Right ventricle myocardium superior (tissue), 1 donor: ENCODE data around the gene NPS. TPM values are rescaled to one million over a fixed set of nuclear protein-coding genes. Genes with fewer than 3 reads are reported as not detected.

Experiments used
- ATAC-seq: fragments of 200-7000 bp; cut with Tn5 transposase; one replicate; pipeline ENCODE4 v1.9.1; 2020; ENCODE audit warnings: mild to moderate bottlenecking; ENCODE audit not compliant: poor library complexity
- DNase-seq: peaks from one replicate; pipeline ENCODE4 v3.0.0-alpha.2; 2020
- intact Hi-C: fragments of 100-400 bp; cut with DNase I; formaldehyde crosslinking; loops from one replicate; pipeline ENCODE4 v1.11.2; 2022
- long read RNA-seq: library from polyadenylated mRNA; unstranded; transcript quantifications from one replicate; pipeline ENCODE4 v2.0.0, GENCODE V29; 2021
- total RNA-seq: library from RNA; stranded (reverse); fragmentation: NEBNext Ultra II Directional; extraction: Animal tissue kit (Norgen Biotek cat#: 25700); gene quantifications from one replicate; pipeline ENCODE4 v1.2.1, GENCODE V29; 2021
- donor health status: DM: no; HTN: yes; CAD: no; lungs with severe emphysema.

NPS gene, protein sequence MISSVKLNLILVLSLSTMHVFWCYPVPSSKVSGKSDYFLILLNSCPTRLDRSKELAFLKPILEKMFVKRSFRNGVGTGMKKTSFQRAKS
- not detected for total RNA-seq
- long read RNA-seq: 0 reads

DNA sequence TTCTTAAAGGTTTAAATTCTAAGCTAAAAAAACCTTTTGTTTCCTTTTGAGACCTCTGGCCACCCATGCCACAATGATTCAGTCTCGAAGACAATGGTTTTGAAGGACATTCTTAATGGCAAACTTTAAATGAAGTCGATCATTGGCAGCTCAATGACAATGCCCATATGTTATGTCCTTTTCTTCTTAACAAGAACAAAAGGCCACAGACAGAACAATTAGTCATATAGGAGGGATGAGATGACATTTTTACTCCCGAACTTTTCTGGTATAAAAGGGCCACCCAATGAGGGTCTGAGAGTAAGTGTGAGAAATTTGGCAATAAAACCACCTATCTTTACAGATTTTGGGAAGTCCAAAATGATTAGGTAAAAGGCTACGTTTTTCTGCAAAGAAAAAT lies at the start of gene NPS:
TSS of gene NPS (plus strand) at position 301 of the 400 bp plus-strand sequence. CDS start at position 361, 60 bp downstream.
- no peak for ATAC-seq
- DNase-seq: no peak
- intact Hi-C loops: no loop called here

DNA sequence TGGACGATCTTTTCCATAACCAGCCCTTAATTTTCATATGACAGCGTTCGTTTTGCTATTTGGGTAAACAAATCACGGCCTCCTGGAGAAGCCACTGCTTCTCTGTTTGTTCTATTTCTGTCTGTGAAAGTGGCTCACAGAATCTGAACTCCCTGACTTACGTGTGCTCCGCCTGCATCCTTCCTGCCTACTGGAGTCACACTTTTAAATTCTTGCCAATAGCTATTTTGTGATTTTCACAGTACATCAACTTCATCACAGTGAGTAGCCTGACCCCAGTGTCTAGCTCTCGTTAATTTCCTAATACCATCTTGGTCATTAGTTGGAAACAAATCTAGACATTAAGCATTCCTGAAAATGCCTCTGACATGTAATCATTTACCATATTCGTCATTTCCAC lies 49.0 kb upstream of the NPS start:
- DNase-seq (no peak), ATAC-seq (no peak)
- intact Hi-C loops: no loop called here

- DNase-seq (no peak), ATAC-seq (no peak)
- intact Hi-C loops: no loop called here
Observed at GRCh38 chr10:127506094-127506493, 43.0 kb upstream of the NPS start.

GRCh38 chr10:127522298-127522697 lies 26.8 kb upstream of the NPS start:
- DNase-seq: no peak
- intact Hi-C loops: no loop called here
- ATAC-seq: no peak

DNA sequence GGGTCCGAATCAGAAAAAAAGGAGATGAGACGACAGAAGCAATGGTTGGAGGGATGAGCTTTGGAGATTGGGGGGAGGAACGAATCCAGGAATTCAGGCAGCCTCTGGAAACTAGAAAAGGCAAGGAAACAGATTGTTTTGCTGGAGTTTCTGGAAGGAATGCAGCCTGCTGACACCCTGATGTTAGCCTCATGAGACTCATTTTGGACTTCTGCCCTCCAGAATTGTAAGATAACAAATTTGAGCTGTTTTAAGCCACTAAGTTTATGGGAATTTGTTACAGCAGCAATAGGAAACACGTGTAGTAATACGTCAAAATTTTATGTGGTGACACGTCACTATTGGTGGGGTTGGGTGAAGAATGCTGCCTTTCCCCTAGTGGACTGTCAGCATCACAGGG lies 25.6 kb upstream of the NPS start:
- no peak for DNase-seq
- intact Hi-C loops: no loop called here
- ATAC-seq: no peak

- intact Hi-C loops: no loop called here
- DNase-seq (no peak), ATAC-seq (no peak)
Observed at GRCh38 chr10:127524229-127524628, 24.9 kb upstream of the NPS start.

DNA sequence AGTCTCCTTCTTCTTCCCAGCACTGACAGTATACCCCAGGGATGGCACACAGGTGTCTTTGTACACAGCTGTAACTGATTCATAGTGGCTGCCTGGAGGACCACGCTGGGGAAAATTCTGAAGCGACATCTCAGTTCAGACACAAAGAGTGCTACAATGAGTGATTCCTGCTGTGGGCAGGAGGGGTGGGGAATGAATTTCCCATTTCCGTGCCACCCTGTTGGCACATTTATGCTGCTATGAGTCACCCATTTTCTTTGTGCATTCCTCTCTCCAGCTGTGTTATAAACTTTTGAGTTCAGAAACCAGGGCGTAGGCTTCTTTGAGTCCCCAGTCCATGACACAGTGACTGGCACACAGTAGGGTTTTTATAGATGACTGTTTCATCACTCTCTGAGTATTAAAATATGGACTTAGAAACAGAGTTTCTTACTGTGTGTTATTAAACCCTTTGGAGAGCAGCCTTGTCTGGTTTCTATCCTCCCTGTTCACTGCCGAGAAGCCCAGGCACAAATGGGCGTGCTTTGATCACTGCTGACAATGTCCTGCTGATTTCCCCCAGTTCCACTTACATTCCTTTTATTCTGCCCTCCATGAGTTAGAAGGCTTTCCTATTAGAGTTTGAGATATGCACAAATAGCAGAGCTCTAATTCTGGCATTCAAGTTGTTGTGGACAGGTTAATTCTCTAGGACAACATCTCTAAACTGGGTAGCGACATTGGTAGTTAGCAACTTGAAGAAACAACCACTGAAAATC lies 24.0 kb upstream of the NPS start:
- intact Hi-C loops: no loop called here
- ATAC-seq (no peak), DNase-seq (no peak)

DNA sequence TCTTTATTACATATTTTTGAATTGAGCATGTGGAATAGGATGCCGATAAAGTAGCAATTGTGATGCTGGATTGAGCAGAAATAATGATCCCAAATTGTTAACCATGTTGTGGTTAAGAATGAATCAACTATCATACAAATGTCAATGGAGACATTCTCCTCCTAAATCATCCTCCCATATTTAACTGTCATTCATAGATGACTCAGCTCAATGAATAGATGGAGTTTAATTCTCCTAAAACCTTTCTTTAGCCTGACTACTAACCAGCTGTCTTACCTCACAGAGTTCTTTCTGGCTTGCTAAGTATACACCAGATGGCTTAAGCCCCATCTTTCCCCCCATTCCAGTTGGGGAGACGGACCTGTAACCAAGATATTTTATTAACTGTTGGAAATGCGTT lies 23.4 kb upstream of the NPS start:
- intact Hi-C loops: no loop called here
- DNase-seq: no peak
- no peak for ATAC-seq

- ATAC-seq: no peak
- no peak for DNase-seq
- intact Hi-C loops: no loop called here
Observed at GRCh38 chr10:127526161-127526560, 22.9 kb upstream of the NPS start.

DNA sequence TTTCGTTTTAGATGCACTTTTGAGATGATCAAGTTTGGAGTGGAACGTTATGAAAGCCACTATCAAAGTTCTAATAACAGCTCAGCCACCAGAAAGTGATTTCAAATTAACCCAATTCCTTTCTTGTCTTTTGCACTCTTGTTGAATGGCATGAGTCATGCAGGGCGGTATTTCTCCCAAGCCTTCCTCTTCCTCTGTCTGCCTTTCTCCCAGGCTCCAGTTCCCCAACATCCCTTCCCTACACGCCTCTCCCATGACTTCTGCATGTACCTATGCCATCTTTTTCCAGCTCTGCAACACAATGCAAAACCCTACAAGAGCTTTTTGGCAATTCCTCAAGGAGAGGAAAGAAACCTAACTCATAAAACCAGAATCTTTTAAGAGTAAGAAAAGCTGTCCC lies 21.8 kb upstream of the NPS start:
- DNase-seq (no peak), ATAC-seq (no peak)
- intact Hi-C loops: no loop called here

DNA sequence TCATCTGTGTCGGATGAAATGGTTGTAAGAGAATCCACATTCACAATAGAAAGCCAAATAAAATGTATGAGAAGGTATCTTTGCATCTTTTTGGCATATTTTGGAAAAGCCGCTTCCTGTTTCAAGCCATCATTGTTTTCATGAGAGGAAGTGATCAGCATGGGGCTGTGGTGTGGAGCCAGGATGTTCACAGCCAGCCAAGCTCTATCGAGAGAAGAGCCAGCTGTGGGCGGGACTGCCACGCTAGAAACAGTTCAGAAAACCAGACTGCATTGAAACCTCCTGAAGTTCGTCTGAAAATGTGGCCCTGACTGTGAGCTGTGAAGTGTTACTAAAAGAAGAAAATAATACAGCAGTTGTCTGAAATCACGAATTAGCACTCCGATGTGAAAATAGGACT lies 21.2 kb upstream of the NPS start:
- DNase-seq (peak; percentile 76), ATAC-seq (peak; percentile 85)
- intact Hi-C loops: no loop called here

DNA sequence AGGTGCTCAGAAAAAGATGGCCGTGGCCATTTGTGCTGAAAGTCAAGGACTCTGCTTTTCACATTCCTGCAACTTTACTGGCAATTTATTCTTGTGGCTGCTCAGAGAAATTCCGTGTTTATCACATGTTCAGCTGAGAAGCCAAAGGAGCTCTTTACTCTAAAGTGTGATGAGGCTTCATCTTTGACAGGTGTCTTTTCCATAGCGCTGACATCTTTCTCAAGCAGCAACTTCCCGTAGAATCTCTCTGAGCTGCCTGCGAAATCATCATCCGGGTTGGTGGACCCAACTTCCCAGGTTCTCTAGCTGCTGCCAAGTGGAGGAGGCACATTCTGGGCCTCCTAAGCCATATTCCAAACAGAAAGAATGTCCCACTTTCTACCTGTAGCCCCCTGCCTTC lies 16.9 kb upstream of the NPS start:
- ATAC-seq (no peak), DNase-seq (no peak)
- intact Hi-C loops: no loop called here

DNA sequence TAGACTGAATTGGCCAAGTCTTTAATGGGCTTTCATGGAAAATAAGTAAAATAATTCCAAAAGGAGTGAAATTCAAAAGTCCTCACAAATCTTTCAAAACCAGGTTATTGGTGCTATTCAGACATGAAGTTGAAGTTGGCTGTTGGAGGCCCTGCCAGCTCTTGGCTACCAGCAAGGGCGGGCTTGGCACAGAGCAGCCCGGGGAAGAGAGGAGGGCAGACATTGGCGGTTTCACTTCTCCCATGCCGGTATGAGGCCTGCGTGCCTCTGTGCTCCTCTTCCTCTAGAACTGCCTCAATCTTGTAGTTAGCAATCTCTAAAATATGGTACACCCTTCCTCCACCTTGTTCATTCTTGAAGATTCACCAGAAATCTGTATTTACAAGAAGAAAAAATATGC lies 16.4 kb upstream of the NPS start:
- ATAC-seq (no peak), DNase-seq (no peak)
- intact Hi-C loops: no loop called here

- intact Hi-C loops: no loop called here
- DNase-seq: no peak
- ATAC-seq: no peak
Observed at GRCh38 chr10:127534074-127534473, 15.0 kb upstream of the NPS start.

- intact Hi-C loops: no loop called here
- no peak for ATAC-seq
- no peak for DNase-seq
Observed at GRCh38 chr10:127534496-127534895, 14.6 kb upstream of the NPS start.

GRCh38 chr10:127535802-127536515 lies 13.2 kb upstream of the NPS start:
- intact Hi-C loops: no loop called here
- no peak for ATAC-seq

DNA sequence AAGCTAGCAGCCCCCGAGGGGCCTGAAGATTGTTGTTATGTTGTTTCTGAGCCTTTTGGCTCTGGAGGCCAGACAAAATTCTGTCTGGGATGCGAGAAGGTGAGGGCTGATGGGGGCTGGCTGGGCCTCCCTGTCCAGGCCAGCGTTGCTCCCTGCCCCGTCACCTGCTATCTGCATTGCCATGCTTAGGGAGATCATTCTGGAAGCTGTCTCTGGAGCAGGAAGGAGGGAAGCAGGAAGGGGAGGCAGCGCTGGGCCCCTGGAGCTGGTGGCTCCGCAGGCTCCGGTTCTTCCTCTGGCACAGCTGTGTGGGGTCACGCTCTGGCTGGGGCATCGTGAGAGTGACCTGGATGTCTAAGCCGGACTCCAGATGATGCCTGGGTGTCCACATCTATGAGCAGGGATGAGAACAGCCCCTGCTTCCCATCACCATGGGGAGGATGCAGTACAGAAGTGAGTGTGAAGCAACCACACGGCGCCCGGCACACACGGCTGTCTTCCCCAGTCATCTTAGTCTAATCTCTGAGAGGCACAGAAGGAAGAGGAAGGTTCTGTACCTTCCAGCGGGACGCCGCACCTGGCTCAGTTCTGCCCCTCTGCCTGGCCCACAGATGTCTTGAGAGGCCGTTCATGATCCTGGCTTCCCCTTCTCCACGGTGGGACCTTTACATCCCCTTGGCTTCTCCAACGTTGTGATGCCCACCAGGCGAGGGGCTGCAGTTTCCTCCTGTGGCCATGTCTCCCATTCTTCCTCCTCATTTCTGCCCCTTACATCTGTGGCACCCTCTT lies 11.9 kb upstream of the NPS start:
- intact Hi-C loops: no loop called here
- ATAC-seq (no peak), DNase-seq (no peak)

More at GRCh38 chr10:127535802-127536515, 13.2 kb upstream of the NPS start:
- DNase-seq: no peak

- intact Hi-C loops: no loop called here
- ATAC-seq: no peak
- DNase-seq: no peak
Observed at GRCh38 chr10:127537924-127538323, 11.2 kb upstream of the NPS start.

DNA sequence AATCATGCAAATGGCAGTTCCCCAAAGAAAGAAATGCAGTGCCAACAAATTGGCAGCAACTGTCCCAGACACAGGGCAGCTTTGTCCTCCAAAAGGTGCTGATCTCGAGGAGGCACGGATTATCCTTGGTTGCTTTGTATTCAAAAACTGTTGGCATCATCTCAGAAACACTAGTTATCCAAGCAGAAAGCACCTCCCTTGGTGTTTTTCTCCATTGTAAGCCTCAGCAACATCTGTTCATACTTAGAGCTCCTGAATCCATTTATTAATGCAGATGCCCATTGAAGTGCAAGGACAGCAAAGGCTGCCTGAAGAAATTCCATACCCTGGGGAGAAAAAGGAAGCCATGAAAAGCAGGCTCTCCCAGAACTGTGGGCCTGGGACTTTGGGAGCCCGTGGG lies 1.1 kb upstream of the NPS start:
- DNase-seq (no peak), ATAC-seq (no peak)
- intact Hi-C loops: no loop called here

GRCh38 chr10:127550861-127551260 lies 1.8 kb downstream of the NPS start:
- DNase-seq (no peak), ATAC-seq (no peak)
- intact Hi-C loops: no loop called here
